HFF-Myc (cell line): ENCODE measurements around the gene KMT2B.
A peak's percentile ranks its signal among the peaks of the same experiment; 100 is the strongest.

Experiments used
- DNase-seq: peaks from one replicate; pipeline ENCODE4 v3.0.0-alpha.2; 2011; ENCODE audit warnings: low read depth; ENCODE audit errors: extremely low read depth
- H3K4me3 ChIP-seq: replicated peaks from 2 replicates; pipeline ENCODE4 v1.5.1; 2011; ENCODE audit warnings: low read depth, mild to moderate bottlenecking, control low read depth, low read length
- TF ChIP-seq, protein P1 (sequence below): IDR thresholded peaks from 2 replicates; pipeline ENCODE4 v1.5.1; 2012; ENCODE audit warnings: mild to moderate bottlenecking, low read depth, low read length, control low read depth; ENCODE audit errors: missing control alignments

The KMT2B gene

DNA sequence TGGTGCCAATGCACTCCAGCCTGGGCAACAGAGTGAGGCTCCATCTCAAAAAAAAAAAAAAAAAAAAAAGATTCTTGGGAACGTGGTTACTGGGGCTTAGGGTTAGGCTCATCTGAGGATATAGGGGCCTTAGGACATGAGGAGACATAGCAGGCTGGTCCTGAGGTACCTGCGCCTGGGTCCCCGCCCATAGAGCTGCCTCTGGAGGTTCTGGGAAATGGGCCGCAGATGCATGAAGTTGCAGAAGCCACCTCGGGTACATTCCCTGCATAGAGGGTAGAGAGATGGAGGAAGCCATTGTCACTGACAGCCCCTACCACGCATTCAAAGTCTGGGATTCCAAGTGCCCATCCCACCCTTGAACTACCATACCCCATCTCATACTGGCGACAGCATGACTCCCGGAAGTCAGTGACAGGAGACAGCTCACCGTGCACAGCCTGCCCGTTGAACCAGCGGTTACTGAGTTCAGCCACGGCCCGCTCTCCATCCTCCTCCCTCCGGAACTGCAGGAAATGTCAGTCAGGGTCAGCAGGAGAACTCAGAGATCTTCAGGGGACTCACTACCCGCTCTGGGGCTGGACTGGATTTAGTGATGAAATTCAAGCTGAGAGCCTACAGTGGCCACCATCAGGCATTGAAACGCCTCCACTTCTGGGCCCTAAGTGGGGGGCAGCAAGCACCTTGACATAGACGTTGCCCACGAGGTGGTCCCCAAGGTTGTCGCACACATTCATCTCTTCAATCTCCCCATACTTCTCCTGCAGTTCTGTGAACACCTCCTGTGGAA, 26.0 kb downstream of the KMT2B start:
- H3K4me3 ChIP-seq, result peak overlapping the region; percentile 96; the same call in 1 of the 2 replicates
- no peak for DNase-seq
- TF ChIP-seq, protein P1, sequence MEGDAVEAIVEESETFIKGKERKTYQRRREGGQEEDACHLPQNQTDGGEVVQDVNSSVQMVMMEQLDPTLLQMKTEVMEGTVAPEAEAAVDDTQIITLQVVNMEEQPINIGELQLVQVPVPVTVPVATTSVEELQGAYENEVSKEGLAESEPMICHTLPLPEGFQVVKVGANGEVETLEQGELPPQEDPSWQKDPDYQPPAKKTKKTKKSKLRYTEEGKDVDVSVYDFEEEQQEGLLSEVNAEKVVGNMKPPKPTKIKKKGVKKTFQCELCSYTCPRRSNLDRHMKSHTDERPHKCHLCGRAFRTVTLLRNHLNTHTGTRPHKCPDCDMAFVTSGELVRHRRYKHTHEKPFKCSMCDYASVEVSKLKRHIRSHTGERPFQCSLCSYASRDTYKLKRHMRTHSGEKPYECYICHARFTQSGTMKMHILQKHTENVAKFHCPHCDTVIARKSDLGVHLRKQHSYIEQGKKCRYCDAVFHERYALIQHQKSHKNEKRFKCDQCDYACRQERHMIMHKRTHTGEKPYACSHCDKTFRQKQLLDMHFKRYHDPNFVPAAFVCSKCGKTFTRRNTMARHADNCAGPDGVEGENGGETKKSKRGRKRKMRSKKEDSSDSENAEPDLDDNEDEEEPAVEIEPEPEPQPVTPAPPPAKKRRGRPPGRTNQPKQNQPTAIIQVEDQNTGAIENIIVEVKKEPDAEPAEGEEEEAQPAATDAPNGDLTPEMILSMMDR, result no peak

DNA sequence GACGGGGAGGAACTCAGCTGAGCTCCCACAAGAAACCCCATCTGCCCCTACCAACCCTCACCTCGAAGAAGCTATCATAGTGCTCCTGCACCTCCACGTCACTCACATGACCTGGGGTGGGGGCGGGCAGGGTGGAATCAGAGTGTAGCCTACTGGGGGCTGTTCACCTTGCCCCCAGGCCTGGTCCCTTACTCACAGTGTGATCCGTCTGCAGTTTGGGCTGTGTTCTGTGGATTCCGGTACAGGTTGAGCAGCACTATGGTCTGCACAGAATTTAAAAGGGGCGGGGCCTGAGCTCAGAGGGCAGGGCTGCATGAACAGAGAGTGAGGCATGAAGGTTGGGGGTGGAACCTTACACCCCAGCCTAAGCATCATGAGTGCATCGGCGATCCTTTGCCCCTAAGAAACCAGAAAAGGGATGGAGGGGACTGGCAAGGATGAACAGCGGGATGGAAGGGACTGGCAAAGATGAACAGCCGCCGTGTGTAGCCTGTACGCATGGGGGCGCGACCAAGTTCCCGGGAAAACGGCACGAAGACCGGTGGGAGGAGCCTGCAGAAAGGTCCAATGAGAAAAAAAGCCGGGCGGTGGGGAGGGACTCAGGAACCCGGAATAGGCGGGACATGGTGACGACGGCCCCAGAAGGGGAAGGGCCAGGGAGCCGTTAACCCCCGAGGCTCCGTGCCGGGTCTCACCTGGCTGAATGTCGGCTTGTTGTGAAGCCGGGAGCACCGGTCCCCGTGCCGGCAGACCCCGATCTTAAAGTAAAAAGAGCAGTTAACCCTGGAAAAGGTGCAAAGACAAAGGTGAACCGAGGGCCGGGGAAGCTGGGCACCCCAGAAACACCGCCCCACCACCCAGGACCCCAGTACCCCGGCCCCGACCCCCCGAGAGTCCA, 26.9 kb downstream of the KMT2B start:
- peak; percentile 89 for DNase-seq
- H3K4me3 ChIP-seq, result peak overlapping the region; percentile 96
- TF ChIP-seq, protein P1, result peak; percentile 40

- peak within 1 kb of the TSS; percentile 96 for H3K4me3 ChIP-seq
- TF ChIP-seq, protein P1, result no peak
- DNase-seq, result peak; percentile 98
Measured at GRCh38 chr19:35745328-35746086, 27.7 kb downstream of the KMT2B start, which contains the start of the genes PSENEN and U2AF1L4. PSENEN (plus strand) TSS chr19:35745651; CDS start chr19:35745931, 280 bp downstream. U2AF1L4 (minus strand) TSS chr19:35745418; CDS start chr19:35745391, 27 bp downstream.

DNA sequence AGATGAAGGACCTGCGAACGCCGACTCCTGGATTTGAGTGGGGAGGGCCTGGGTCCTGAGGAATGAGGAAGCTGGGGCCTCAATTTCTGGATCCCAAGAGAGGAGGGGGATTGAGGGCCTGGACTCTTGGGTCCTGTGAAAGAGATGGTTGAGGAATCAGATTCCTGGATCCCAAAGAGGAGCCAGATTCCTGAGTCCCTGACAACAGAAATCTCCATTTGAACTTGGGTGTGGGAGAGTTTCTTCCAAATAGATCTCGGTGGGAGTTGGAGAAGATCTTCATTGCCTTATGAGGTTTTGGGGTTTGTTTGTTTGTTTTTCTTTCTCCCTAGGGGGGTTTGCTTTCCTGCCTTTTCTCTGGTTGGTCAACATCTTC, 28.3 kb downstream of the KMT2B start:
- peak overlapping the region; percentile 96 for H3K4me3 ChIP-seq
- DNase-seq, result no peak
- TF ChIP-seq, protein P1, result no peak

DNA sequence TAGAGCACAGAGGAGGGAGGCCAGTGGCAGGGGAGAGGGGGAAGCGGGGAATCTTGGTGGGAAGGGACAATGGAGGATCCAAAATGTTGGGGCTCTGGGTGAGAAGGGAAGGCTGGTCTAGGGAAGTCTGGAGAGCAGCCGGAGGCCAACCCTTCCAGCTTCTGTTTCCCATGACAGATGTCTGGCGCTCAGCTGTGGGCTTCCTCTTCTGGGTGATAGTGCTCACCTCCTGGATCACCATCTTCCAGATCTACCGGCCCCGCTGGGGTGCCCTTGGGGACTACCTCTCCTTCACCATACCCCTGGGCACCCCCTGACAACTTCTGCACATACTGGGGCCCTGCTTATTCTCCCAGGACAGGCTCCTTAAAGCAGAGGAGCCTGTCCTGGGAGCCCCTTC, 28.7 kb downstream of the KMT2B start:
- no peak for DNase-seq
- TF ChIP-seq, protein P1, result no peak
- H3K4me3 ChIP-seq, result peak overlapping the region; percentile 96
